Measurements from ENCODE around the gene SPATA25.
A peak's percentile ranks its signal among the peaks of the same experiment; 100 is the strongest.
"Not testable (repeated sequence)": the region's sequence is repeated elsewhere in the genome, so short reads cannot be mapped to it uniquely, and the experiment has no call there.

SPATA25 gene

DNA sequence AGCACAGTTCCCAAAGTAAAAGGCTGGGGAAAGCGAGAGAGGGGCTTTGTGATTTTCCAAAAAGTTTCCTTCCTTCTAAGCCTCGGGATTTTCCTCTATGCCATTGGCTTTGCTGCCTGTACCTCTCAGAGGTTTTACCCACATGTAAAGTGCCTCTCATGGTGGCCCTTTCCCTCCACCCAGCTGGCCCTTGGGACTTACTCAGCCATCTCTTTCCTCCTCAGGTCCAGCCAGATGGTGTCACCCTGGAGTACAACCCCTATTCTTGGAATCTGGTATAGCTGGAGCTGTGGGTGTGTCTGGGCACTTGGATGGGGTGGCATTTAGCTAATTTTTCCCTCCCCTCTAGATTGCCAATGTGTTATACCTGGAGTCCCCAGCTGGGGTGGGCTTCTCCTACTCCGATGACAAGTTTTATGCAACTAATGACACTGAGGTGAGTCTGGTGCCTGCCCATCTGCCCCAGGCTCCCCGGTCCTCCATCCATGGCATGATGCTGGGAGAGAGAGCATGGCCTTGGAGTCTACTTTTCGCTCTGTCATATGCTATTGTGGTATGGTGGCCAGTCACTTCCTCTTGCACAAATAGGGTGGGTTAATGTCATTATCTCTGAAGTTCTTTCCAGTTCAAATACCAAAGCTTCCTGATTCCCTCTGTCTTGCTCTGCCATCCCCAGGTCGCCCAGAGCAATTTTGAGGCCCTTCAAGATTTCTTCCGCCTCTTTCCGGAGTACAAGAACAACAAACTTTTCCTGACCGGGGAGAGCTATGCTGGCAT is 4.8 kb upstream of the SPATA25 start:
- no peak for DNase-seq

DNA sequence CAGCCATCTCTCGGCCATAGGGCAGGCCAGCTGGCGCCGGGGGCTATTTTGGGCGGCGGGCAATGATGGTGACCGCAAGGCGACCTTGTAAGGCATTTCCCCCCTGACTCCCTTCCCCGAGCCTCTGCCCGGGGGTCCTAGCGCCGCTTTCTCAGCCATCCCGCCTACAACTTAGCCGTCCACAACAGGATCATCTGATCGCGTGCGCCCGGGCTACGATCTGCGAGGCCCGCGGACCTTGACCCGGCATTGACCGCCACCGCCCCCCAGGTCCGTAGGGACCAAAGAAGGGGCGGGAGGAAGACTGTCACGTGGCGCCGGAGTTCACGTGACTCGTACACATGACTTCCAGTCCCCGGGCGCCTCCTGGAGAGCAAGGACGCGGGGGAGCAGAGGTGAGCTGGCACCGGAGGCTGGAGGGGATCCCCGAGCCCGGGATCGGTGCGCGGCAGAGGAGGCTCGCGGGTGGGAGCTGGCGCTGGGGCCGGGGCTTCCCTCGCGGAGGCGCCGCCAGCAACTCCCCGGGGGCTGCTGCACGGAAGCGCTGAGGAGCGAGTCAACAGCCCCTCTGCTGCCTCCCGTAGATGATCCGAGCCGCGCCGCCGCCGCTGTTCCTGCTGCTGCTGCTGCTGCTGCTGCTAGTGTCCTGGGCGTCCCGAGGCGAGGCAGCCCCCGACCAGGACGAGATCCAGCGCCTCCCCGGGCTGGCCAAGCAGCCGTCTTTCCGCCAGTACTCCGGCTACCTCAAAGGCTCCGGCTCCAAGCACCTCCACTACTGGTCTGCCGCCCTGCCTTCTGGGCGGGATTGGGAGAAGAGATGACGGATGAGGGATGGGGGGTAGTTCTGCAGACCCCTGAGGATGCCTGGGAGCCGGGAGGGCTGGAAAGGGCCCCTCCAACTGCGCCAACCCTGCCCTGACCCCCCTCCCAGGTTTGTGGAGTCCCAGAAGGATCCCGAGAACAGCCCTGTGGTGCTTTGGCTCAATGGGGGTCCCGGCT is 3.9 kb upstream of the SPATA25 start, which contains the start of the genes CTSA and NEURL2:
Gene CTSA (plus strand): TSS at position 351 of the 999 bp plus-strand sequence. CDS start 234 bp downstream, at position 585.
Gene NEURL2 (minus strand): TSS at position 224 of the 999 bp plus-strand sequence. CDS start 217 bp downstream, at position 7.
- peak; percentile 88 for DNase-seq

DNA sequence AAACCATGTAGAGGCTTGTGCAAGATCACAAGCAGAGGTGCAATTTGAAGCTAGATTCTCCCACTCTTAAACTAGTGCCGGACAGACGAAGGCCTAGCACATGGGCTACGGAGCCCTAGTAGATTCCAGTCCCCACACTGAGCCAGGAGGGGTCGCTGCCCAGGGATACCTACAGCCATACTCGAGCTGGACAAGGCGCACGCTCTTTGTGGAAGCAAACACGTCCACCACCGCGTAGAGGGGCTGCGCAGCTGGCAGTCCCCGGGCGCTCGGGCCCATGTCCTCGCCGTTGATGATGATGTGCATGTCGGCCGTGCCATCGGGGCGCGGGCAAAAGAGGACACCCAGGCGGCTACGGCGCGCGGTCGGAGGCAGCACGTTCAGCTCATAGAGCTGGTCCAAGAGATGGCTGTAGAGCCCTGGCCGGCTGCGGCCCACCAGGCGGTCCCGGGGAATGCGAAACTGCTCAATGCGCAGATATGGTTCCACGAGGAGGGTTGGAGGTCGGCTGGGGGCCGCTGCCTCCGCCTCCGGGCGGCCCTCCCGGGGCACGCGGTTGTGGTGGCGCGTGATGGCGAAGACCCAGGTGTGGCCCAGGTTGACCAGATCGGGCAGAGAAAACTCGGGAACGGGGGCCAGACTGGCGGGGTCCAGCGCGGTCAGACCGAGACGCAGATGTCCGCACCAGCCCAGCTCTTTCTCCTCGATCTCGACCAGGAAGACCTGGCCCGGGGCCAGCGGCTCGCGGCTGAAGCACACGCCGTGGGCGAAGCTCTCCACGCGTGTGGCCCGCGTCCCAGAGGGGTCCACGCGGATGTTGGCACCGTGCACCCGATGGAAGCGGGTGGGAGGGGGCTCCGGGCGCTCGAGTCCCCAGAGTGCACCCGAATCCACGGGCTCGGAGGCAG is 2.9 kb upstream of the SPATA25 start:
- peak; percentile 39 for DNase-seq

DNA sequence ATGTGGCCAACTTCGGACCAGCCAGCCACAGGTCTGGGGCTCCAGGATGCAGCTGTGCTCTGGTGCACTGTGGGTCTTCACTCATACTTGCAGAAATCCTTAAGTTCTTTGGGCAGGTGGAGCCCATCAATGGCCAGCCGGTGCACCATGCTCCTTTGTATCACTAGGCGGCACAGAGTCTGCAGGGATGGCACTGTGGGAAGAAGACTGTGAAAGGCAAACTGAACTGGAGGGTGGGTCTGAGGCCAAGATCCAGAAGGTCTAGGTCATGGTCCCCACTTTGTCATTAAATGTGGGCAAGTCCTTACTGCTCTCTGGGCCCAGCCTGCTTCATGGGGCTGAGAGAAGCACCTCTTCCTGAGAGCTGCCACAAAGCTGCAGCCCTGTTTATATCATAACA is 1.3 kb upstream of the SPATA25 start:
- DNase-seq: no peak

DNA sequence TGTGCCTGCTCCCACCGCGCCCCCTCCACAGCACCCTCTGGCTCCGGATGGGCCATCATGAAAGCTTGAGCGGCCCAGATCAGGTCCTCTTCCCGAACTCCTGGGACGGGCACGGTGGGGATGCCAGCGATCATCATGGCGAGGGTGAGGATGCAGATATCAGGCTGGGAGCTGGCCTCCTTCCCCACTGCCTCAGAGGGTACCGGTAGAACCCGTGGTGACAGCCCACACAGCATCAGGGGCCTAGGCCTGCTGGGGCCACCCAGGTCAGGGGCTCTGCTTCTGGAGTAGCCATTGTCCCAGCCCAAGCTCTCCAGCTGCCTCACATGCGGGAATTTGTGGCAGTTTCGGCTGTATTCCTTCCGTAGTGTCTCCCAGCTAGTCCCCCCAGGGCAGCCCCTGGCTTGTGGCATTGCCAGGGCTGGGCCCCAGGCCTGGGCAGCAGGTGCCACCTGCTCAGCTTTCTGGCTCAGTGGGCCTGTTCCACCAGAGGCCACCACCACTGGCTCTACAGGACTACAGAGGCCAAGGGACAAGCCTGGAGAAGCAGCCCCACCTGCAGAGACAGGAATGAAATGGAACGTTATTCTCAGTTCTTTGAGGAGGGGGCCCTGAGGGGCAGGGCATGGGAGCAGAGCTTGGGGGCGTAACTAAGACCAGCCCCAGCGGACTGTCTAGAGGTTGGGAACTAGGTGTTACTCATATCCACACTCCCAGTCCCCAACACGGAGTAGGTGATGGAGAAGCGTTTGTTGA is 654 bp downstream of the SPATA25 start:
- DNase-seq: no peak

DNA sequence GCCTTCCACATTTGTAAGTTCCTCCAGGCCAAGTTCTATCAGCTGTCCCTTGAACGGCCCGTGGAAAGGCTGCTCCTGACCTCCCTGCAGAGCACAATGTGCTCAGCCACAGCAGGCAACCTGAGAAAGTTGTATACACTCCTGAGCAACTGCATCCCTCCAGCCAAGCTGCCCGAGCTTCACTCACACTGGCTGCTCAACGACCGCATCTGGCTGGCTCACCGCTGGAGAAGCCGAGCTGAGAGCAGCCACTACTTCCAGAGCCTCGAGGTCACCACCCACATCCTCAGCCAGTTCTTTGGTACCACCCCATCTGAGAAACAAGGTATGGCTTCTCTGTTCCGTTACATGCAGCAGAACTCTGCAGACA is 4.3 kb downstream of the SPATA25 start:
- DNase-seq: no peak

DNA sequence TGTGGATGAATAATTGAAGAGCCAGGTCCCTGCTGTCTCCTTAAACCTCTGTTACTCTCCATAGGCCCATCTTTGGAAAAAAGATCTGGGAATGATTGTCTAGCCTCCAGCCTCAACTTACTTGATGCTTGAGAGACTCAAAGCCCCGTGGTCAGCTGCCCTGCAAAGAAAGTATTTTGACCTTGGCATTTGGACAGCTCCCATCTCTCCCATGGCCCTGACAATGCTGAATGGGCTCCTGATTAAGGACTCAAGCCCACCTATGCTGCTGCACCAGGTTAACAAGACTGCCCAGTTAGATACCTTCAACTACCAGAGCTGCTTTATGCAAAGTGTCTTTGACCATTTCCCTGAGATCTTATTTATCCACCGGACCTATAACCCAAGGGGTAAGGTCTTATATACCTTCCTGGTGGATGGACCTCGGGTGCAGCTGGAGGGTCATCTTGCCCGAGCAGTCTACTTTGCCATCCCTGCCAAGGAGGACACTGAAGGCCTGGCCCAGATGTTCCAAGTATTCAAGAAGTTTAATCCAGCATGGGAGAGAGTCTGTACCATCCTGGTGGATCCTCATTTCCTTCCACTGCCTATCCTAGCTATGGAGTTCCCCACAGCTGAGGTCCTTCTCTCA is 4.8 kb downstream of the SPATA25 start:
- DNase-seq: no peak

DNA sequence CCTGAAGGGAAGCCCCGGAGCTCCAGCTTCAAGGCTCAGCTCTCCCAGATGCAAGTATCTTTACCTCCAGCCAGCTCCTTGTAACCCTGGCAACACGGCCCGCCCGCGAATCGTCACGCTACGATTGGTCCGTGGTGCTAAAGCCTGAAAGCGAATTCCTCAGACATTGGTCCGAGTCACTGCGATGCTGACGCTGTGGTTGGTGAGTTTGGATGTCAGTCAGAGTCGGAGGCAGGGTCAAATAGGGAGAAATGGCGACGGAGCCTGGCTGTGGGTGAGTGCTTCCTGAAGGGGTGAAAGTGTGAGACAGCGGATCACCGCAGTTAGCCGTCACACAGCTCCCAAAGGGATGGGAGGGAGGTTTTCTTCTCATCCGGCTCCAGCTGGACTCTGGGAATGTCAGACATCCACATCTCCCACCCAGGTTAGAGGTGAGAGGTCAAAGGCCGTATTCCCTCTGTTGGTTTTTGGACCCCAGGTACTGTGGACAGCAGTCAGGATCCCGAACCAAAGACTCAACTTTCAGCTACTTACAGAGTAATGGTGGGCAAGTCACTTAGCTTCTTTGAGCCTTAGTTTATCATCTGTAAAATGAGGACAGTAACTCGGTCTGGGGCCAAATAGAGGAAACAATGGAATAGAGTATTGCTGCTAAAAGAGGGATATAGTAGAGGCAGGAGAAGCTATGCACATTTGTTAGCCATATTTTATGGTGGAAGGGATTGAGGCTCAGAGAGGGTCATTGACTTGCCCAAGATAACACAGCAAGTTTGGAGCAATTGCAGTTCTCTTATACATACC is 6.2 kb downstream of the SPATA25 start, which contains the start of gene ZSWIM1:
Gene ZSWIM1 (plus strand): TSS at position 240 of the 801 bp plus-strand sequence. CDS start 1,366 bp downstream, outside the sequence.
- DNase-seq: peak; percentile 99

DNA sequence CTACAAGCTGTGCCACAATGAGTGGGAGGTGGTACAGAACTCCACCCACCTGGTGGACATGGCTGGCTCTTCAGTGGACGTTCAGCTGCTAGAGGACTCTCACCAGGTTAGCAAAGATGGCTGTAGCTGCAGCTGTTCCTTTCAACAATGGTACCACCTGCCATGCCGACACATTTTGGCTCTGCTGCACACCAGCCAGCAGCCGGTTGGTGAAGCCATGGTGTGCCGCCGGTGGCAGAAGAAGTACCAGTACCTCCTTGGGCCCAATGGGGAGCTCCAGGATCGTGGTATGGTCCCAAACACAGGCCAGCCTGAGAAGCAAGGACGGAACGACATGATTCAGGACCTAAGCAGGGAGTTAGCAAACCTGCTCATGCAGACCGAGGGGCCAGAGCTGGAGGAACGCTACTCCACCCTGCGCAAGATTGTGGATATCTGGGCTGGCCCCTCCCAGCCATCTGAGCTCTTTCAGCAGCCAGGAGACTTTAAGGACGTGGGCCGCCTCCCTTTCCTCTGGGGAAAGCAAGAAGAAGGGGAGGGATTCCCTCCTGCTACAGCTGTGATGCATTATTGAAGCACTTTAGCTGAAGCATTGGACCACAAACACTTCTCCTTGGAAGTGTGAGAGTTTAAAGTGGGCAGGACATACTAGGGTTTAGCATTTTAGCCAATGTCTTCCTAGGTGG is 9.2 kb downstream of the SPATA25 start:
- DNase-seq: no peak

DNA sequence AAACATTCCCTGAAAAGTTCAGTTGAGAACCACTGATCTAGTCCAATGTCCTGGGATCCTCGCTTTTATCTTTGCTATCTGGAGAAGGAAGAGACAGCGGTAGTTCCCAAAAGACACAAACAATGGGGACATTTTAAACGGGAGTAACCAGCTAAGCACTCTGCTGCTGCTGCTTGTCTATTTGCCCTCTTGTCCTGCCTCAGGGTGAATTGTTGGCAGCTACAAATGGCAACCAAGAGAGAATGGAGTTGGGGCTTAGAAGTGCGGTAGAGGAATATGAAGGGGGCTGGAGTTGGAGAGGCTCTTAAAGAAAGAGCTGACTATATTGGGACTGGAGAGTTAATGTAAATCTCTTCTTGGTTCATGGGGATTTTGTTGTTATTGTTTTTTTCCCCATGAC is 12.8 kb downstream of the SPATA25 start:
- no peak for DNase-seq

DNA sequence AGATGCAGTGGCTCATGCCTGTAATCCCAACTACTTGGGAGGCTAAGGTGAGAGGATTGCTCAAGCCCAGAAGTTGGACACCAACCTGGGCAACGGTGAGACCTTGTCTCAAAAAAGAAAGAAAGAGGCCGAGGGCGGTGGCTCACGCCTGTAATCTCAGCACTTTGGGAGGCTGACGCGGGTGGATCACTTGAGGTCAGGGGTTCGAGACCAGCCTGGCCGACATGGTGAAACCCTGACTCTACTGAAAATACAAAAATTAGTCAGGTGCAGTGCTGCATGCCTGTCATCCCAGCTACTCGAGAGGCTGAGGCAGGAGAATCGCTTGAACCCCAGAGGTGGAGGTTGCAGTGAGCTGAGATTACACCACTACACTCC is 13.3 kb downstream of the SPATA25 start:
- not testable (repeated sequence) for DNase-seq

DNA sequence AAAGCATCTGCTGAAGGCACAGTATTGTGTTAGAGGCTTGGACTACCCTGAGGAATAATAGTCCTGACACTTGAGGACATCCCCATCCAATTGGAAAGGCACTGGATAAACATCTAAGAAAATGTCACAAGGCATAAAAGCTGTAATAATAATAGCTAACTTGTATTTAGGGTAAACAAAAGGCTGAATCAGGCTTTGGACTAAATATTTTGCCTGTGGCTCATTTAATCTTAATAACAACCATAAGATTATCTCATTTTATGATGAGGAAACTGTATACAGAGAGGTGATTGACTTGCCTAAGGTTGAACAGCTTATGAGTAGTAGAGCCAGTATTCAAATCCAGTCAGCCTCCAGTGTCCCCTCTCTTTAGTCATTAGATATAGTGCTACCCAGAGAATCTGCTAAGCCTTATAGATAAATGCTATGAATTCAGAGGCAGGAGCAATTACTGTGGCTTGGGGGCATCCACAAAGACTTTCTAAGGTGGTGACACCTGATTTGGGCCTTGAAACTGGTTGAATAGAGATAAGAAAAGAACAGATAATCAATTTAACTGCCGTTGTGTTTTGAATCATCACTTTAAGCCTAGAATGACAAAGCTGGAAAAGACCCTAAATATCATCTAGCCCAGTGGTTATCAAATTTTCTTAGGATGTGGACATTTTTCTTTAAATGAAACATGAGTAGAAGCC is 13.9 kb downstream of the SPATA25 start:
- no peak for DNase-seq

DNA sequence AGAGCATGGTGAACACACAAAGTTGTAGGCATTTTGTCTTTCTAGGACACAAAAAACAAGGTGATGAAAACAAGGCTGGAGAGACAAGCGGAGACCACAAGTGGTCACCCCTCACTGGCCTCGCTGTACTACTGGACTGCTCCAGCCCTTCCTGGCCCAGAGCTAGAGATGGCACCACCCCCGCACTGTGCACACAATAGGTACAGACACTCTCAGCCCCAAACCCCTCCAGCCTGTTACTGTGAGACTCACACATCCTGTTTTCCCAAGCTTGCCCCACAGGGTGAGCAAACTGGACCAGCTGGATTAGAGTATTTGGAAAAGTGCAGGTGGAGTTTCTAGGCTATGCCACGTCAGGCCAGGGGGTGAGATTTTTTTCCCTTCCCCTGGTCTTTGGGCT is 14.8 kb downstream of the SPATA25 start:
- DNase-seq: no peak

DNA sequence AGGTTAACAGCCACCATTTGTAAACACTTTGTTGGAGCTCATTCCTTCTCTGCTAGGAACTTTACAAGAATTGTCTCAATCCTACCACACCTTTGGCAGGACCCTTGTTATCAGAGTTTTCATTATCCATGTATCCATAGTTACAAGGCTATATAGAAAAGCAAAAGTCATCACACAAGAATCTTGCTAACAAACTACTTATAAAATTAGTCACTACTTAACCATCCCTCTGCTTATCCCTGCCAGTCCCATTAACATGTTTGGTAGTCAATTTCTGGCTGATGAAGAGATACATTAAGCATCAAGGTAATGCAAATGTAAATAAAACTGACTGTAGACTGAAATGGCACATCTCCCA is 19.6 kb downstream of the SPATA25 start:
- no peak for DNase-seq

DNA sequence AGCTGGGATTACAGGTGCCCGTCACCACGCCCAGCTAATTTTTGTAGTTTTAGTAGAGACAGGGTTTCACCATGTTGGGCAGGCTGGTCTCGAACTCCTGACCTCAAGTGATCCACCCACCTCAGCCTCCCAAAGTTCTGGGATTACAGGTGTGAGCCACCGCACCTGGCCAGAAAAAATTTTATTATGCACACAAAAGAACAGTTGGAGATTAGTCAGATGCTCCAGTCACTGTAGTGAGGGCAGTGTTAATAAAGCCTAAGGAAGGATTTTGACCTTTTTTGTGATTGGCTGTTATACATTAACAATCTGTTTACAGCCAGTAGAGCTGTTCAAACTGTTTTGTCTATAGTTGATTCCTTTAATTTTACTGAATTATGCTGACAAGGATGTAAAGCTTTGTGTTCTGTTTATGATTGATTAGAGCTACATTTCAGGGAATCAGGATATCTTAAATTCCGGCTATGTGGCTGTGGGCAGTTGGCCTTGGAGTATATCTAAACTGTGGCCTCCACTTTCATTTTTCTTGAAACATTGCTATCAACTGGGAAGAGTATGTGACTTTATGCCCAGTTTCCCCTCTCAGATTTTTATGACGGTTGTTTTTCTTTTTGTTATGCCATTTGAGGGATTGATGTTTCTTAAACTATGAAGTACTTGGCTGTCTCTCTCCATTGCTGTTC is 20.1 kb downstream of the SPATA25 start:
- DNase-seq: no peak

DNA sequence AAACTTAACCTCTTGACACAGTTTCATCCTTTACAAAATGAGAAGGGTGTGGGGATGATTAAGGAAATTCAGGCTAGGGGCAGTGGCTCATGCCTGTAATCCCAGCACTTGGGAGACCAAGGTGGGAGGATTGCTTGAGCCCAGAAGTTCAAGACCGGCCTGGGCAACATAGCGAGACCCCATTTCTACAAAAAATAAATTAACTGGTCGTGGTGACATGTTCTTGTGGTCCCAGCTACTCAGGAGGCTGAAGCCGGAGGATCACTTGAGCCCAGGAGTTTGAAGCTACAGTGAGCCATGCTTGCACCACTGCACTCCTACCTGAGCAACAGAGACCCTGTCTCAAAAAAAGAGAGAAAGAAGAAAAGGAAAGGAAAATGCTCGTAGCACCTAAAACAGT is 21.0 kb downstream of the SPATA25 start:
- no peak for DNase-seq

DNA sequence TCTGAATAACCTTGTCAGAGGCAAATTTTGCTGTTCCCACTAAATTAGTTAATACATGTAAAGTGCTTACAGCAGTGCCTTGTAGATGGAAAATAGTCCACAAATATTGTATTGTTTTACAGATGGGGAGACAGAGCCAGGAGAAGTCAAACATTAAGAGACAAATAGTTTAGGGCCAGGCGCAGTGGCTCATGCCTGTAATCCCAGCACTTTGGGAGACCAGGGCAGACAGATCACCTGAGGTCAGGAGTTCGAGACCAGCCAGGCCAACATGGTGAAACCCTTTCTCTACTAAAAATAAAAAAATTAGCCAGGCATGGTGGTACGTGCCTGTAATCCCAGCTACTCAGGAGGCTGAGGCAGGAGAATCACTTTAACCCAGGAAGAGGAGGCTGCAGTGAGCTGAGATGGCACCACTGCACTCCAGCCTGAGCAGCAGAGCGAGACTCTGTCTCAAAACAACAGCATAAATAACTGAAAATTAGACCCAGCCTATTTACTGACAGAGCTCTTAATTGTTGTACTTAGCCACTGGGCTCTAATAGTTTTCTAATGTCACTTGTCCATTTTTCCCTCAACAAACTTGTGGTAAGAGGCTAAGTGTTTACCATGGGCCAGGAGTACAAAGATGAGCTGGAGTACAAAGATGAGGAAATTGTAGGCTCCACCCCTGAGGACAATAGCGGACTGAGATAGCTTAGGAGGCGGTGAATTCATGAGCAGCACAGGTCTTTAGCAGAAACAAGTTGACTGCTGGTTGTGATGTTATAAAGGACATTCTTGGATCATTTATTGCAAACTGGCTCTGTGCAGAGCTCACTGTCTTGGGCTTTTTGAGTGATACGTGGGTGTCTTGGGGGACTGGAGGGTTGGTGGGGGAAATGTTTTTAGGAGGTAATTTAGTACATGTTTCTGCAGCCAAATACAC is 23.6 kb downstream of the SPATA25 start:
- DNase-seq: no peak

All from NCI-H2171 treated with DMSO at 0.1 percent for 48 hours (cell line).